Stomach (tissue), 4 donors: ENCODE data around the gene RFX6.

Source experiments
- EP300 ChIP-seq: sonication (generic); formaldehyde crosslinking; IDR thresholded peaks from one replicate; pipeline ENCODE4 v1.6.1; 2017; ENCODE audit warnings: antibody characterized with exemption
- POLR2A ChIP-seq, 4 donors: fragments of 450-650 bp; IDR thresholded peaks; one replicate each; pipeline ENCODE4 v1.6.1; 2016; ENCODE audit warnings: antibody characterized with exemption in 4 of 4, control low read depth in 2 of 4, mild to moderate bottlenecking in 1 of 4, moderate library complexity in 1 of 4
- TF ChIP-seq, protein P1 (sequence below), 7 experiments: fragments of 450-650 bp in 4 of 7; fragments of 200-600 bp in 3 of 7; sonication (generic) in 3 of 7; IDR thresholded peaks; one replicate each; pipeline ENCODE4 v1.5.1; 2016 to 2019; ENCODE audit warnings: antibody characterized with exemption in 7 of 7, control low read depth in 2 of 7, mild to moderate bottlenecking in 1 of 7

- no peak for TF ChIP-seq POLR2A (IDR thresholded peaks at IDR 0.05)
- TF ChIP-seq, protein P1, sequence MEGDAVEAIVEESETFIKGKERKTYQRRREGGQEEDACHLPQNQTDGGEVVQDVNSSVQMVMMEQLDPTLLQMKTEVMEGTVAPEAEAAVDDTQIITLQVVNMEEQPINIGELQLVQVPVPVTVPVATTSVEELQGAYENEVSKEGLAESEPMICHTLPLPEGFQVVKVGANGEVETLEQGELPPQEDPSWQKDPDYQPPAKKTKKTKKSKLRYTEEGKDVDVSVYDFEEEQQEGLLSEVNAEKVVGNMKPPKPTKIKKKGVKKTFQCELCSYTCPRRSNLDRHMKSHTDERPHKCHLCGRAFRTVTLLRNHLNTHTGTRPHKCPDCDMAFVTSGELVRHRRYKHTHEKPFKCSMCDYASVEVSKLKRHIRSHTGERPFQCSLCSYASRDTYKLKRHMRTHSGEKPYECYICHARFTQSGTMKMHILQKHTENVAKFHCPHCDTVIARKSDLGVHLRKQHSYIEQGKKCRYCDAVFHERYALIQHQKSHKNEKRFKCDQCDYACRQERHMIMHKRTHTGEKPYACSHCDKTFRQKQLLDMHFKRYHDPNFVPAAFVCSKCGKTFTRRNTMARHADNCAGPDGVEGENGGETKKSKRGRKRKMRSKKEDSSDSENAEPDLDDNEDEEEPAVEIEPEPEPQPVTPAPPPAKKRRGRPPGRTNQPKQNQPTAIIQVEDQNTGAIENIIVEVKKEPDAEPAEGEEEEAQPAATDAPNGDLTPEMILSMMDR (IDR thresholded peaks at IDR 0.05), result no peak
- no peak for TF ChIP-seq EP300
These were observed 56.4 kb downstream of the RFX6 start for GRCh38 chr6:116933485-116933884.
